Endothelial cell of umbilical vein (primary cell): Measurements from ENCODE around the gene BCR. TPM values are rescaled to one million over a fixed set of nuclear protein-coding genes. Genes with fewer than 3 reads are reported as not detected.

Experiments used
- BruUV-seq: library from RNA; stranded (reverse); fragments of 400-500 nt; replicated peaks from 2 replicates; lab custom pipeline; 2021; lab: Mats Ljungman, UMichigan
- CTCF ChIA-PET: fragments of 300-600, 350-600 bp; sonication (Branson Sonifier 250); formaldehyde crosslinking; loops from one replicate; lab custom pipeline; 2021; ENCODE audit warnings: antibody characterized with exemption, inconsistent platforms; lab: Charles Lee
- POLR2A ChIA-PET: fragments of 300-600, 350-600 bp; sonication (Branson Sonifier 250); formaldehyde crosslinking; loops from one replicate; lab custom pipeline; 2021; ENCODE audit warnings: antibody characterized with exemption, inconsistent platforms; lab: Charles Lee
- DNase-seq: peaks from one replicate; pipeline ENCODE4 v3.0.0-alpha.2; 2011; ENCODE audit warnings: low read depth, low spot score
- FAIRE-seq: peaks from 2 replicates; lab custom pipeline; 2011; peaks lifted over from hg19 to GRCh38; lab: Jason Lieb, UNC
- H2AFZ ChIP-seq: 2 replicates; pipeline ENCODE4 v1.6.0; 2012; ENCODE audit warnings: low read depth, low read length, control low read depth, inconsistent platforms
- H3K27ac ChIP-seq: 2 replicates; pipeline ENCODE4 v1.5.1; 2011; ENCODE audit warnings: low read depth, mild to moderate bottlenecking, control low read depth, low read length, moderate library complexity; ENCODE audit not compliant: insufficient read depth
- H3K27me3 ChIP-seq, 2 experiments: 2 replicates each; pipeline versions ENCODE4 v1.6.0 to v1.6.1; 2011; ENCODE audit warnings: low read length in 2 of 2, mixed read lengths in 1 of 2; ENCODE audit not compliant: control insufficient read depth in 2 of 2, insufficient read depth in 2 of 2
- H3K36me3 ChIP-seq, 2 experiments: 2 replicates in 1 of 2; 3 replicates in 1 of 2; pipeline ENCODE4 v1.5.1; 2011; ENCODE audit warnings: low read length in 2 of 2, mild to moderate bottlenecking in 1 of 2, moderate library complexity in 1 of 2; ENCODE audit not compliant: control insufficient read depth in 2 of 2, insufficient read depth in 2 of 2; ENCODE audit errors: extremely low read depth in 1 of 2
- H3K4me1 ChIP-seq: 3 replicates; pipeline ENCODE4 v1.5.1; 2011; ENCODE audit warnings: mild to moderate bottlenecking, low read length; ENCODE audit not compliant: control insufficient read depth, insufficient read depth; ENCODE audit errors: extremely low read depth
- H3K4me2 ChIP-seq: 2 replicates; pipeline ENCODE4 v1.6.1; 2011; ENCODE audit warnings: low read length, control low read depth, mixed read lengths; ENCODE audit not compliant: insufficient read depth
- H3K4me3 ChIP-seq, 3 experiments: fragments of 200-600 bp in 1 of 3; sonication (generic), shearing (Covaris generic) in 1 of 3; replicated peaks in 1 of 3; 2 replicates each; pipeline ENCODE4 v1.5.1; 2011 to 2016; ENCODE audit warnings: control low read depth in 3 of 3, low read length in 3 of 3, mild to moderate bottlenecking in 2 of 3, inconsistent platforms in 1 of 3, low read depth in 1 of 3, moderate library complexity in 1 of 3; ENCODE audit not compliant: insufficient read depth in 1 of 3
- H3K79me2 ChIP-seq: 2 replicates; pipeline ENCODE4 v1.6.0; 2012; ENCODE audit warnings: low read length, inconsistent platforms; ENCODE audit not compliant: control insufficient read depth, insufficient read depth
- H3K9ac ChIP-seq: replicated peaks from 2 replicates; pipeline ENCODE3; 2011; ENCODE audit warnings: low read length, control low read depth; ENCODE audit not compliant: insufficient read depth; ENCODE audit errors: extremely low read depth
- H3K9me1 ChIP-seq: replicated peaks from 3 replicates; pipeline ENCODE4 v1.6.0; 2011; ENCODE audit warnings: mild to moderate bottlenecking, low read length; ENCODE audit not compliant: control insufficient read depth, insufficient read depth; ENCODE audit errors: extremely low read depth
- H3K9me3 ChIP-seq: replicated peaks from 2 replicates; pipeline ENCODE4 v1.5.1; 2012; ENCODE audit warnings: low read length, inconsistent platforms; ENCODE audit not compliant: control insufficient read depth, insufficient read depth
- H4K20me1 ChIP-seq: replicated peaks from 2 replicates; pipeline ENCODE3; 2011; ENCODE audit warnings: mild to moderate bottlenecking, low read length; ENCODE audit not compliant: control insufficient read depth, insufficient read depth; ENCODE audit errors: extremely low read depth
- EZH2 ChIP-seq: IDR thresholded peaks from 2 replicates; pipeline ENCODE4 v1.6.1; 2012; ENCODE audit warnings: borderline replicate concordance, low read depth, mild to moderate bottlenecking, moderate library complexity, low read length, inconsistent platforms; ENCODE audit not compliant: severe bottlenecking
- FOS ChIP-seq: IDR thresholded peaks from 2 replicates; pipeline ENCODE4 v1.6.1; 2011; ENCODE audit warnings: mild to moderate bottlenecking, low read length, moderate library complexity, borderline replicate concordance; ENCODE audit not compliant: insufficient read depth
- GATA2 ChIP-seq: IDR thresholded peaks from 2 replicates; pipeline ENCODE4 v1.7.0; 2011; ENCODE audit warnings: low read depth, mild to moderate bottlenecking, moderate library complexity, mixed read lengths, low read length; ENCODE audit not compliant: insufficient read length, insufficient read depth
- JUN ChIP-seq: IDR thresholded peaks from 2 replicates; pipeline ENCODE4 v1.6.1; 2011; ENCODE audit warnings: borderline replicate concordance, low read depth; ENCODE audit not compliant: insufficient read length, insufficient read depth
- MYC ChIP-seq: IDR thresholded peaks from one replicate; pipeline ENCODE4 v1.6.1; 2011; ENCODE audit warnings: mild to moderate bottlenecking, low read depth, low read length
- POLR2A ChIP-seq: IDR thresholded peaks from 2 replicates; pipeline ENCODE4 v1.6.1; 2012; ENCODE audit warnings: low read depth, mild to moderate bottlenecking, control low read depth, low read length
- POLR2AphosphoS5 ChIP-seq: IDR thresholded peaks from 2 replicates; pipeline ENCODE4 v1.6.1; 2012; ENCODE audit warnings: low read depth, mild to moderate bottlenecking, control low read depth, low read length, moderate library complexity; ENCODE audit not compliant: insufficient read depth
- dilution Hi-C: fragments of 300-500 bp; cut with MboI; formaldehyde crosslinking; loops from one replicate; pipeline ENCODE4 v1.15.0; 2019; ENCODE audit warnings: low sequenced_read_pairs; ENCODE audit not compliant: extremely low pct_ligation_motif_present
- intact Hi-C: fragments of 100-400 bp; cut with micrococcal nuclease; formaldehyde crosslinking; loops from one replicate; pipeline ENCODE4 v1.10.0; 2022
- polyA plus RNA-seq, 4 experiments: library from polyadenylated mRNA; depleted of rRNA in 3 of 4; stranded (reverse) in 3 of 4; unstranded in 1 of 4; fragments of >200 nt; gene quantifications; 2 replicates each; pipeline versions ENCODE4 v1.2.1 to v1.2.3, GENCODE V29; 2011 to 2012; ENCODE audit warnings: missing spikeins in 1 of 4
- total RNA-seq: library from RNA; stranded (reverse); gene quantifications from 2 replicates; pipeline ENCODE4 v1.2.3, GENCODE V29; 2021
- TF ChIP-seq, protein P1 (sequence below): IDR thresholded peaks from 2 replicates; pipeline ENCODE4 v1.6.1; 2011; ENCODE audit not compliant: insufficient read depth, insufficient read length
- TF ChIP-seq, protein P2 (sequence below), 2 donors: IDR thresholded peaks; 1 replicate in 1 of 2; 2 replicates in 1 of 2; pipeline ENCODE4 v1.5.1; 2011; ENCODE audit warnings: low read length in 2 of 2, mild to moderate bottlenecking in 2 of 2, moderate library complexity in 2 of 2, control low read depth in 1 of 2, inconsistent platforms in 1 of 2, low read depth in 1 of 2; ENCODE audit not compliant: insufficient read depth in 1 of 2; ENCODE audit errors: extremely low read depth in 1 of 2

BCR gene
- total and polyA plus RNA-seq, 2 donors (not counting 3 experiments of a cell fraction or from before 2014, with no cell fraction given): 129 to 141 TPM

DNA sequence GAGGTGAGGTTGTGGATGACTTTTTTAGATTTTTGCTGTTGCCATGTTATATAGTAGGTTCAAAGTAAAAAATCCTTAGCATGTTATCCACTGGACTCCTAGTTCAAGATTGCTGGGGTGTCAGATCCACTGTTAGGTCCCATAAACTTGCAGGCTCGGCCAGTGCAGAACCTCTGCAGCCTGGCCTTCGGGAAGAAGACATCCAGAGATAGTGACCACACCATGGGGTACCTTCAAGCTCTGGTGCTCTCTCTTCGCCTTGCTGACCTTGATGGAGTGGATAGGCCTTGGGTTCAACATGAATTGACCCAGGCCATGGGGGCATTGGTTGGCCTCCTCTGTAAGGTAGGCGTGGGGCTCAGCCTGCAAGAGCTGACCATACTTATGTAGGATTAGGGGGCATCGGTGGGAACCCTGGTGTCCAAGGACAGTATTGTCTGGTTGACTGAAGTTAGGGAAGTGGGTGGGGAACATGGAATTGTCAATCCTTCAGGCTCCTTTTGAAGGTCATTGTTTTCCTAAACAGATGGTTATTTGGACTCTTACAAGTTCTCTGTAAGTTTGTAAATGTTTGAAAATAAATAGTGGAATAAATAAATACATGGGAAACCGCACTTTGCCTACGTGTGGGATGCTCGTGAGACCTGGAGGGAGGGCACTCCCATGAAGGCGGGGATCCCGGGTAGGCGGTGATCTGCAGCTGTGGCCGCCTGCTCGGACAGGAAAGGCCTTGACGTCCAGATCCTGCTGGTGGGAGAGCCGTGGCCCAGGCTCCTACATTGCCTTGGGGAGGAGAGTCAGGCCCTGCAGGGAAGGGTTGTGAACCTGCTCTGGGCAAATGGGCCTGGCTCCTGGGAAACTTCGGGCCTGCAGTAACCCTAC, 37.1 kb downstream of the BCR start:
- Histone ChIP-seq H3K9ac (peak overlapping the region; percentile 55), H3K79me2 (peaks cover 91% of the 10 kb centered on the region), H3K9me3 (no peaks in the 10 kb centered on the region), H3K4me1 (peaks cover 91% of the 10 kb centered on the region), H3K36me3 (no peaks in the 10 kb centered on the region), H3K4me3 (no peak overlapping the region), H3K27me3 (no peaks in the 10 kb centered on the region), H3K4me2 (peak overlapping the region; percentile 68), H3K9me1 (no peaks in the 10 kb centered on the region), H3K27ac (peak overlapping the region; percentile 84), H4K20me1 (no peaks in the 10 kb centered on the region), H2AFZ (no peak overlapping the region)
- BruUV-seq: no TSS peak
- POLR2A ChIA-PET: interaction anchor here (1.6 kb wide), 1 partner anchor 34 kb away, joined by 4 read pairs; no protein-coding TSS in a partner anchor
- TF ChIP-seq POLR2A (peak; percentile 38), JUN (no peak)
- dilution Hi-C loops: no loop called here
- peak; percentile 85 for DNase-seq
- CTCF ChIA-PET: interaction anchor here (1.9 to 2.7 kb wide), 2 partner anchors 64 to 65 kb away, joined by 18 to 19 read pairs; no protein-coding TSS in a partner anchor
- peak; percentile 93 for FAIRE-seq
- intact Hi-C loops: loop anchor here (2.0 kb wide), 1 partner anchor 65 kb away; no protein-coding TSS in a partner anchor

DNA sequence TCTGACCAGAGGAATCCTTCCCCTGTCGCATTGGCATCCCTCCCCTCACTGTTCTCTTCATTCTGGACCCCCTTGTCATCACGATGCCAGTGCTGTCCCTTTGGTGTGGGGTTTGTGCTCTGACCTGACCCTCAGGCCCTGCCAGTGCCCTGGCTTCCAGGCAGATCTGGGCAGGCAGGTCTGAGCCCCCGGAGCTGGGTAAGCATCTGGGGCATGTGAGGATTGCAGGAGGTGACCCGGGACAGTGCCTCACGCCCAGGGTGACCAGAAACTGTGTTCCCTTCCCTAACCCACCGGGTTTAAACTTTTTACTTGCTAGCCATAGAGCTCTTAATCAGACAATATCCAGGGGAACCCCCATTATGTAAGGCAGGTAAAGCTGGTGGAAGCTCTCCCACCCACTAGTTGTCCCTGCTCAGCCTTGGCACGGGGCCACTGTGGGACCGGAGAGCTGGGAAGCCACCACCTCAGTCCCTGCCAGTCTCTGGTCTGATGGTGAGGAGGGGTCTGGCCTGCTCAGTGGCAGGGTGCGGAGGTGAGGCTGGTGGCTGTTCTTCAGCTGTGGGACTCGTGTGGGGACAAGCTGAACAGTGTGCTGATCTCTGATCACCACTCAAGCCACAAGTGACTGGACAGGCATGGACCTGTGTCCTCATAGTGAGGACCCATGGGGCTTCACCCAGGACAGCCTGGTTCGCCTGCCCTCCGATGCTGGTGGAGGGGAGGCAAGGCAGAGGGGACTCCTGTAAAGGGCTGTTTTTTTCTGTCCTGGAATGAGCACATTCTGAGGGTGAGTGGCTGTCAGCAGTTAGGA, 38.0 kb downstream of the BCR start:
- no TSS peak for BruUV-seq
- H3K27me3 ChIP-seq: no peaks in the 10 kb centered on the region
- peaks cover 92% of the 10 kb centered on the region for H3K4me1 ChIP-seq
- dilution Hi-C loops (no loop called here), intact Hi-C loops (no loop called here)
- no peak overlapping the region for H3K4me3 ChIP-seq
- H3K36me3 ChIP-seq: no peaks in the 10 kb centered on the region
- H3K27ac ChIP-seq: peak overlapping the region; percentile 84
- H2AFZ ChIP-seq: no peak overlapping the region
- TF ChIP-seq, protein P1, sequence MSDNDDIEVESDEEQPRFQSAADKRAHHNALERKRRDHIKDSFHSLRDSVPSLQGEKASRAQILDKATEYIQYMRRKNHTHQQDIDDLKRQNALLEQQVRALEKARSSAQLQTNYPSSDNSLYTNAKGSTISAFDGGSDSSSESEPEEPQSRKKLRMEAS: no peak
- TF ChIP-seq, protein P2, sequence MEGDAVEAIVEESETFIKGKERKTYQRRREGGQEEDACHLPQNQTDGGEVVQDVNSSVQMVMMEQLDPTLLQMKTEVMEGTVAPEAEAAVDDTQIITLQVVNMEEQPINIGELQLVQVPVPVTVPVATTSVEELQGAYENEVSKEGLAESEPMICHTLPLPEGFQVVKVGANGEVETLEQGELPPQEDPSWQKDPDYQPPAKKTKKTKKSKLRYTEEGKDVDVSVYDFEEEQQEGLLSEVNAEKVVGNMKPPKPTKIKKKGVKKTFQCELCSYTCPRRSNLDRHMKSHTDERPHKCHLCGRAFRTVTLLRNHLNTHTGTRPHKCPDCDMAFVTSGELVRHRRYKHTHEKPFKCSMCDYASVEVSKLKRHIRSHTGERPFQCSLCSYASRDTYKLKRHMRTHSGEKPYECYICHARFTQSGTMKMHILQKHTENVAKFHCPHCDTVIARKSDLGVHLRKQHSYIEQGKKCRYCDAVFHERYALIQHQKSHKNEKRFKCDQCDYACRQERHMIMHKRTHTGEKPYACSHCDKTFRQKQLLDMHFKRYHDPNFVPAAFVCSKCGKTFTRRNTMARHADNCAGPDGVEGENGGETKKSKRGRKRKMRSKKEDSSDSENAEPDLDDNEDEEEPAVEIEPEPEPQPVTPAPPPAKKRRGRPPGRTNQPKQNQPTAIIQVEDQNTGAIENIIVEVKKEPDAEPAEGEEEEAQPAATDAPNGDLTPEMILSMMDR (IDR thresholded peaks at IDR 0.05; ENCODE audit: extremely low read depth in 1 of 2, insufficient read depth in 1 of 2, low read depth in 1 of 2, low read length in 2 of 2): no peak
- no peak for TF ChIP-seq EZH2
- no peak for TF ChIP-seq JUN
- TF ChIP-seq GATA2: no peak
- TF ChIP-seq MYC: no peak
- TF ChIP-seq FOS: no peak
- TF ChIP-seq POLR2AphosphoS5: no peak
- TF ChIP-seq POLR2A: no peak
- FAIRE-seq: no peak
- H3K79me2 ChIP-seq: peaks cover 91% of the 10 kb centered on the region
- H4K20me1 ChIP-seq: no peaks in the 10 kb centered on the region
- ChIA-PET CTCF (interaction anchor here (1.1 to 1.9 kb wide), 4 partner anchors 32 to 64 kb away, joined by 5 to 18 read pairs (median 6); no protein-coding TSS in a partner anchor), POLR2A (interaction anchor here (0.7 to 1.6 kb wide), 2 partner anchors 24 to 34 kb away, joined by 3 to 4 read pairs; no protein-coding TSS in a partner anchor)
- DNase-seq: no peak
- H3K9me3 ChIP-seq: no peaks in the 10 kb centered on the region
- peak overlapping the region; percentile 5 for H3K4me2 ChIP-seq
- peak overlapping the region; percentile 55 for H3K9ac ChIP-seq
- H3K9me1 ChIP-seq: no peaks in the 10 kb centered on the region
